ENCODE data around the gene SERPINF2. TPM values are rescaled to one million over a fixed set of nuclear protein-coding genes. Genes with fewer than 3 reads are reported as not detected.

SERPINF2 gene
- total RNA-seq, 1 experiment from 2014 or later, result 0.68 TPM

DNA sequence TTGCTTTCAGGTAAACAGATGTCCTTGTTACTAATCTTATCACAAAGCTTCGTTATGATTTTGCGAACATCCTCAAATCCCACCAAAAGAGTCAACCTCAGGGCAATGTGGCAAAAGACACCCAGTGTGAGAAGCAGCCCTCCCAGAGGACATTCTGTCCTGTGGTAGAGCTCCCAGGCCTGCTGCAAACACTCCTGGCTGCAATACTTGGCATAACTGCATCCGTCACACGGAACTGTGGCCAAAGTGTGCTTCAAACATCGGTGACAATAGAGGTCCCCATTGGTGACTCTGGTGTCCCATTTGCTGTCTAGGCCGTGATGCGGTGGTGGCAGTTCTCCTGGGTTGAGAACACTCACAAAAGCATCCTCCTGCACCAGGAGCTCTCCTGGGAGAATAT is 57.6 kb downstream of the SERPINF2 start:
- Histone ChIP-seq H3K9ac (ENCODE audit: extremely low read depth, insufficient read length, low read length) (no peak overlapping the region), H2AFZ (ENCODE audit: low read length) (no peak overlapping the region), H3K14ac (ENCODE audit: insufficient read depth, low read length) (no peak overlapping the region), H2BK20ac (ENCODE audit: low read depth, low read length, poor library complexity, severe bottlenecking) (no peak overlapping the region), H3K23me2 (ENCODE audit: insufficient read length, low read depth, low read length, poor library complexity, severe bottlenecking) (no peaks in the 10 kb centered on the region), H3K79me2 (ENCODE audit: insufficient read depth, low read length) (no peaks in the 10 kb centered on the region), H3K4me2 (ENCODE audit: insufficient read depth, insufficient read length, low read length) (no peak overlapping the region), H3K27me3 (ENCODE audit: insufficient read depth, low read length) (no peaks in the 10 kb centered on the region), H3K4me1 (ENCODE audit: insufficient read depth, low read length) (no peaks in the 10 kb centered on the region), H4K8ac (replicated peaks; ENCODE audit: insufficient read length, low read depth, low read length) (no peak overlapping the region), H3K9me3 (ENCODE audit: control insufficient read depth, low read depth, low read length) (no peaks in the 10 kb centered on the region), H3K4ac (ENCODE audit: low read depth, low read length) (no peak overlapping the region), H4K20me1 (ENCODE audit: control insufficient read depth, insufficient read depth, insufficient read length) (no peaks in the 10 kb centered on the region), H4K5ac (ENCODE audit: insufficient read length, low read depth, low read length) (no peak overlapping the region), H2AK5ac (ENCODE audit: insufficient read length, low read length) (no peak overlapping the region), H3T11ph (ENCODE audit: low read length) (no peak overlapping the region), H2BK12ac (ENCODE audit: insufficient read length, low read depth, low read length) (no peak overlapping the region), H2BK5ac (ENCODE audit: insufficient read length, low read length) (no peak overlapping the region), H3K79me1 (ENCODE audit: insufficient read depth, low read depth, low read length, poor library complexity, severe bottlenecking) (no peaks in the 10 kb centered on the region), H4K91ac (ENCODE audit: insufficient read length, low read depth, low read length) (no peak overlapping the region), H3K23ac (ENCODE audit: insufficient read length, low read depth, low read length) (no peak overlapping the region), H3K18ac (ENCODE audit: insufficient read length, low read depth, low read length) (no peak overlapping the region), H3K27ac (ENCODE audit: insufficient read length, low read depth, low read length) (no peak overlapping the region), H2BK120ac (ENCODE audit: low read depth, low read length, poor library complexity, severe bottlenecking) (no peak overlapping the region), H3K56ac (ENCODE audit: insufficient read length, low read depth, low read length) (no peak overlapping the region), H2BK15ac (ENCODE audit: low read depth, low read length) (no peak overlapping the region)
- H3K4me1 Mint-ChIP-seq, result no peaks in the 10 kb centered on the region
- WGBS (ENCODE audit: extremely low coverage, insufficient read length, low lambda C conversion rate), result no CpG with 5 or more reads among the region's 7 CpGs
- peaks cover 12 to 70% (median 42%) of the 10 kb centered on the region in 3 experiments; a peak in 6 of 7 replicates for H3K36me3 Mint-ChIP-seq (ENCODE audit: insufficient read depth in 1 of 3, low read depth in 3 of 3)
- TF ChIP-seq, protein P1, sequence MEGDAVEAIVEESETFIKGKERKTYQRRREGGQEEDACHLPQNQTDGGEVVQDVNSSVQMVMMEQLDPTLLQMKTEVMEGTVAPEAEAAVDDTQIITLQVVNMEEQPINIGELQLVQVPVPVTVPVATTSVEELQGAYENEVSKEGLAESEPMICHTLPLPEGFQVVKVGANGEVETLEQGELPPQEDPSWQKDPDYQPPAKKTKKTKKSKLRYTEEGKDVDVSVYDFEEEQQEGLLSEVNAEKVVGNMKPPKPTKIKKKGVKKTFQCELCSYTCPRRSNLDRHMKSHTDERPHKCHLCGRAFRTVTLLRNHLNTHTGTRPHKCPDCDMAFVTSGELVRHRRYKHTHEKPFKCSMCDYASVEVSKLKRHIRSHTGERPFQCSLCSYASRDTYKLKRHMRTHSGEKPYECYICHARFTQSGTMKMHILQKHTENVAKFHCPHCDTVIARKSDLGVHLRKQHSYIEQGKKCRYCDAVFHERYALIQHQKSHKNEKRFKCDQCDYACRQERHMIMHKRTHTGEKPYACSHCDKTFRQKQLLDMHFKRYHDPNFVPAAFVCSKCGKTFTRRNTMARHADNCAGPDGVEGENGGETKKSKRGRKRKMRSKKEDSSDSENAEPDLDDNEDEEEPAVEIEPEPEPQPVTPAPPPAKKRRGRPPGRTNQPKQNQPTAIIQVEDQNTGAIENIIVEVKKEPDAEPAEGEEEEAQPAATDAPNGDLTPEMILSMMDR (conservative IDR thresholded peaks at IDR 0.05), result no peak
- H3K27me3 Mint-ChIP-seq (ENCODE audit: low read depth), result no peaks in the 10 kb centered on the region
- DNase-seq, result no peak
- no peaks in the 10 kb centered on the region for H3K9me3 Mint-ChIP-seq
- H3K27ac Mint-ChIP-seq, result no peak overlapping the region
- H3K4me3 Mint-ChIP-seq, result no peak overlapping the region
